Small intestine (tissue), 7 donors: Measurements from ENCODE around the gene OSBPL6. TPM values are rescaled to one million over a fixed set of nuclear protein-coding genes. Genes with fewer than 3 reads are reported as not detected.
"Not testable (repeated sequence)": the region's sequence is repeated elsewhere in the genome, so short reads cannot be mapped to it uniquely, and the experiment has no call there.

ENCODE experiments used
- DNase-seq, 2 donors: peaks; one replicate each; pipeline versions ENCODE4 v3.0.0 to v3.0.0-alpha.2; 2013
- FAIRE-seq: peaks from 2 replicates; lab custom pipeline; 2012; peaks lifted over from hg19 to GRCh38; lab: Jason Lieb, UNC
- H3K27ac ChIP-seq, 3 donors: one replicate each; pipeline ENCODE4 v1.5.1; 2013; ENCODE audit warnings: low read length in 2 of 3, mild to moderate bottlenecking in 2 of 3, control low read depth in 1 of 3, inconsistent platforms in 1 of 3, low read depth in 1 of 3, moderate library complexity in 1 of 3
- H3K27me3 ChIP-seq, 3 donors: one replicate each; pipeline ENCODE4 v1.6.1; 2013; ENCODE audit warnings: low read length in 3 of 3, inconsistent platforms in 1 of 3; ENCODE audit not compliant: control insufficient read depth in 3 of 3, insufficient read depth in 3 of 3
- H3K36me3 ChIP-seq, 3 donors: one replicate each; pipeline ENCODE4 v1.6.1; 2013; ENCODE audit warnings: low read length in 3 of 3, inconsistent platforms in 1 of 3, low read depth in 1 of 3, mild to moderate bottlenecking in 1 of 3, moderate library complexity in 1 of 3; ENCODE audit not compliant: control insufficient read depth in 3 of 3, insufficient read depth in 2 of 3
- H3K4me1 ChIP-seq, 3 donors: one replicate each; pipeline ENCODE4 v1.6.1; 2013; ENCODE audit warnings: low read length in 2 of 3, inconsistent platforms in 1 of 3, low read depth in 1 of 3, mild to moderate bottlenecking in 1 of 3, moderate library complexity in 1 of 3; ENCODE audit not compliant: control insufficient read depth in 3 of 3, insufficient read depth in 2 of 3
- H3K4me3 ChIP-seq, 3 donors: one replicate each; pipeline ENCODE4 v1.5.1; 2013; ENCODE audit warnings: low read length in 3 of 3, control low read depth in 1 of 3, inconsistent platforms in 1 of 3, low read depth in 1 of 3, mild to moderate bottlenecking in 1 of 3, moderate library complexity in 1 of 3
- H3K9me3 ChIP-seq, 2 donors: one replicate each; pipeline ENCODE4 v1.6.1; 2013; ENCODE audit warnings: low read depth in 1 of 2, low read length in 1 of 2; ENCODE audit not compliant: control insufficient read depth in 2 of 2, insufficient read depth in 1 of 2
- WGBS, 3 donors: extraction: QIAGEN DNeasy Blood & Tissue Kit; methylation state at CpG; one replicate each; pipeline ENCODE4 v1.1.7; 2013; 5-methylcytosine and 5-hydroxymethylcytosine counted together
- polyA plus RNA-seq, 4 donors: library from polyadenylated mRNA; stranded (reverse) in 3 of 4; unstranded in 1 of 4; fragments of 200-250 nt in 3 of 4; fragments of 120-200 nt in 1 of 4; gene quantifications; one replicate each; pipeline versions ENCODE4 v1.2.1 to v1.2.3, GENCODE V29; 2013
- donor health status: healthy with polysubstance abuse.
- donor health status: control.
- donor health status: control.
- donor health status: Bipolar disorder and iron deficiency.
- donor health status: healthy.

The OSBPL6 gene
- polyA plus RNA-seq, 4 donors = 0.87 to 4.4 (median 1.5) TPM

DNA sequence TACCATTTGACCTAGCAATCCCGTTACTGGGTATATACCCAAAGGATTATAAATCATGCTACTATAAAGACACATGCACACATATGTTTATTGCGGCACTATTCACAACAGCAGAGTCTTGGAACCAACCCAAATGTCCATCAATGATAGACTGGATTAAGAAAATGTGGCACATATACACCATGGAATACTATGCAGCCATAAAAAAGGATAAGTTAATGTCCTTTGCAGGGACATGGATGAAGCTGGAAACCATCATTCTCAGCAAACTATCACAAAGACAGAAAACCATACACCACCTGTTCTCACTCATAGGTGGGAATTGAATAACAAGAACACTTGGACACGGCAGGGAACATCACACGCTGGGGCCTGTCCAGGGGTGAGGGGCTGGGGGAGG lies 163.4 kb downstream of the OSBPL6 start:
- H3K36me3 ChIP-seq, H3K9me3 ChIP-seq, DNase-seq, FAIRE-seq, H3K27me3 ChIP-seq, H3K4me3 ChIP-seq, H3K4me1 ChIP-seq, H3K27ac ChIP-seq: not testable (repeated sequence)
- 96 to 98% (median 97%) methylated on average over 4 of the region's 4 CpGs for whole genome bisulfite sequencing, 3 donors

- Histone ChIP-seq H3K27ac (no peak overlapping the region), H3K4me1 (no peaks in the 10 kb centered on the region), H3K9me3 (peaks cover 0 to 3% of the 10 kb centered on the region in 2 donors), H3K36me3 (no peaks in the 10 kb centered on the region), H3K27me3 (no peaks in the 10 kb centered on the region), H3K4me3 (no peak overlapping the region)
- WGBS, 3 donors = 78 to 87% (median 79%) methylated on average over 7 of the region's 7 CpGs
- DNase-seq = no peak
- no peak for FAIRE-seq
Observed at GRCh38 chr2:178359192-178359912, 165.0 kb downstream of the OSBPL6 start.

- Histone ChIP-seq H3K9me3 (peaks cover 0 to 3% of the 10 kb centered on the region in 2 donors), H3K27ac (no peak overlapping the region), H3K27me3 (no peaks in the 10 kb centered on the region), H3K4me1 (no peaks in the 10 kb centered on the region), H3K4me3 (no peak overlapping the region), H3K36me3 (no peaks in the 10 kb centered on the region)
- 93 to 98% (median 95%) methylated on average over 4 of the region's 4 CpGs for WGBS, 3 donors
- FAIRE-seq (no peak), DNase-seq (no peak)
Observed at GRCh38 chr2:178361588-178361987, 167.3 kb downstream of the OSBPL6 start.

DNA sequence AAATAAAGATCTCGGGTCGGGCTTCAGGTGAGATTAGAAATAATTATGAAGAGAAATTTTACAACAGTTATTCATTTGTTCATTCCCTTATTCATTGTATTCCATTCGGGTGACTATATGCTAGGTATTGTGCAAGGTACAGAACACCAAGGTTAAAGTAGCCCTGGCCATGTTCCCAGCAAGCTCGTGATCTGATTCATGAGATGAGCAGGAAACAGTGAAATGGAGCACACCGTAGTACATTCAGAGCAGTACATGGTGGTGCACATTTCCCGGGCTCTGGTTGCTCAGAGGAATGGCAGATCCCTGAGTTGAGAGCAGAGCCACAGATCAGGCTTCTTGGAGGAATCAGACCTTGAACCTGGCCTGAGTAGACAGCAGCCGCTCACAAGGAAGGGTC lies 168.9 kb downstream of the OSBPL6 start:
- Histone ChIP-seq H3K27me3 (no peaks in the 10 kb centered on the region), H3K9me3 (no peaks in the 10 kb centered on the region), H3K4me3 (no peak overlapping the region), H3K36me3 (no peaks in the 10 kb centered on the region), H3K4me1 (no peaks in the 10 kb centered on the region), H3K27ac (no peak overlapping the region)
- FAIRE-seq (no peak), DNase-seq (peak in 1 of 2 donors; percentile 1)
- 61 to 89% (median 63%) methylated on average over 7 of the region's 7 CpGs for WGBS, 3 donors

GRCh38 chr2:178365116-178365515 lies 170.8 kb downstream of the OSBPL6 start:
- DNase-seq (no peak), FAIRE-seq (no peak)
- Histone ChIP-seq H3K36me3 (no peaks in the 10 kb centered on the region), H3K4me1 (no peaks in the 10 kb centered on the region), H3K9me3 (no peaks in the 10 kb centered on the region), H3K27ac (no peak overlapping the region), H3K27me3 (no peaks in the 10 kb centered on the region), H3K4me3 (no peak overlapping the region)
- 55 to 74% (median 68%) methylated on average over 2 of the region's 2 CpGs for WGBS, 3 donors

GRCh38 chr2:178366412-178366811 lies 172.1 kb downstream of the OSBPL6 start:
- no peak overlapping the region for H3K27ac ChIP-seq
- WGBS, 3 donors = 85 to 90% (median 86%) methylated on average over 4 of the region's 4 CpGs
- no peak for DNase-seq
- H3K27me3 ChIP-seq = no peaks in the 10 kb centered on the region
- H3K4me3 ChIP-seq = no peak overlapping the region
- no peaks in the 10 kb centered on the region for H3K4me1 ChIP-seq
- no peaks in the 10 kb centered on the region for H3K36me3 ChIP-seq
- no peak for FAIRE-seq
- no peaks in the 10 kb centered on the region for H3K9me3 ChIP-seq

GRCh38 chr2:178367344-178367743 lies 173.0 kb downstream of the OSBPL6 start:
- Histone ChIP-seq H3K4me3 (no peak overlapping the region), H3K9me3 (no peaks in the 10 kb centered on the region), H3K4me1 (no peaks in the 10 kb centered on the region), H3K27me3 (no peaks in the 10 kb centered on the region), H3K27ac (no peak overlapping the region), H3K36me3 (no peaks in the 10 kb centered on the region)
- no peak for FAIRE-seq
- 93 to 94% (median 94%) methylated on average over 1 of the region's 1 CpG for WGBS, 3 donors
- no peak for DNase-seq

DNA sequence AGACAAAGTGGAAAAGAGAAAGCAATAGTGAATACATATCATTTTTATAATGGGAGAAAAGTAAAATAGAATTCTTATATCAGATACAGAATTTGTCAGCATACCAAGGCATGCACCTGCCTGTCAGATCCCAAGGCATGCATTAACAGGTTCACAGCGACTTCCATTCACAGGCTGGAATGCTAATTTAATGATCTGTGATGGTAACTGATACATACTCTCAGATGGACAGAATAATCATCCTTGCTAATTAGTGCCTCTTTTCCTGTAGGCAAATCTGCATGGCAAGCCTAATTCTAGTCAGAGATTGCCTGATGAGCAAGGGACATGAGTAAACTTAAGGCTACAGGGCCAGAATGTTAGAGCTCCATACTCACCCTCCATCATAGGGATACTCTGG lies 180.6 kb downstream of the OSBPL6 start:
- no peak overlapping the region for H3K4me3 ChIP-seq
- WGBS, 3 donors = 58 to 61% (median 59%) methylated on average over 1 of the region's 1 CpG
- H3K36me3 ChIP-seq = no peaks in the 10 kb centered on the region
- no peak overlapping the region for H3K27ac ChIP-seq
- H3K27me3 ChIP-seq = no peaks in the 10 kb centered on the region
- H3K4me1 ChIP-seq = no peaks in the 10 kb centered on the region
- DNase-seq (no peak), FAIRE-seq (no peak)
- no peaks in the 10 kb centered on the region for H3K9me3 ChIP-seq

GRCh38 chr2:178377046-178377445 lies 182.7 kb downstream of the OSBPL6 start:
- Histone ChIP-seq H3K36me3 (no peaks in the 10 kb centered on the region), H3K9me3 (no peaks in the 10 kb centered on the region), H3K27me3 (no peaks in the 10 kb centered on the region), H3K27ac (no peak overlapping the region), H3K4me1 (no peaks in the 10 kb centered on the region), H3K4me3 (no peak overlapping the region)
- DNase-seq (no peak), FAIRE-seq (no peak)
- WGBS, 3 donors = 90 to 95% (median 92%) methylated on average over 3 of the region's 3 CpGs
